ENCODE data around the gene TMEM232.
"Not testable (repeated sequence)": the region's sequence is repeated elsewhere in the genome, so short reads cannot be mapped to it uniquely, and the experiment has no call there.

Gene TMEM232

DNA sequence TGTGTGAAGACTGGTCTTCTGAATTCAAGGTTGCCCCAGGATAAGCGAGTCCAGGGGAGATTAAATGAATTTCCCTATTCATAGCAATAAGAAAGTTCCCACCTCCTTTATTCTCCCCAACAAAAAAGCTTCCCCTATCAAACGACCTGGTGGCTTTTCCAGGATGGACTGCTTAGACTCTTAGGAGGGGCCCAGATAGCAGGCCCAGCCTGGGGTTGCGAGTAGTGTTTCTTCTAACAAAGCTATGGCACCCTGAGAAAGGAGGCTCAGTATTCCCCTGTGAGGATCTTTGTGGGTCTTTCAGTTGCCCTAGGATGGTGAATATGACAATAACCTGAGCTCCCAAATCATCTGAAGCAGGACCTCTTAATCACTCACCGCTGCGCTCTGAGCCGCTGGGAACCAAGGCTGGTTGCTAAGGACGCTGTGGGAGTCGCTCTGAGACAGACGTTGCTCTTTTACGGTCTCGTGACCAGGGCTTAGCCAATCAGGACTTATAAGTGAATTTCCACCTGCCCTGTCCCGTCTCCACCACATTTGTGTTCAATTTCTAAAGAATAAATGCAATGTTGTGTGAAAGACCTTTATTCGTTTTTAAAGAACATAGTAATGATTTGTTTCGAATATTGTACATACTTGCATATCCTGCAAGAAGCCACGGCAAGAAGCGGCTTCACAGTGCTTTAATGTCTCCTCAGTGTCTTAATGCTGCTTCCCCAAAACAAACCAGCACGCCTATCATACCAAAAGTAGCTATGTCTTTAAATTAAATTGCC is at the start of gene TMEM232:
TMEM232 (minus strand) TSS at position 423 of the 776 bp plus-strand sequence. CDS start 59,319 bp downstream, outside the sequence.
- peak; percentile 60 to 62 for DNase-seq (ENCODE audit: low read depth in 2 of 2)

DNA sequence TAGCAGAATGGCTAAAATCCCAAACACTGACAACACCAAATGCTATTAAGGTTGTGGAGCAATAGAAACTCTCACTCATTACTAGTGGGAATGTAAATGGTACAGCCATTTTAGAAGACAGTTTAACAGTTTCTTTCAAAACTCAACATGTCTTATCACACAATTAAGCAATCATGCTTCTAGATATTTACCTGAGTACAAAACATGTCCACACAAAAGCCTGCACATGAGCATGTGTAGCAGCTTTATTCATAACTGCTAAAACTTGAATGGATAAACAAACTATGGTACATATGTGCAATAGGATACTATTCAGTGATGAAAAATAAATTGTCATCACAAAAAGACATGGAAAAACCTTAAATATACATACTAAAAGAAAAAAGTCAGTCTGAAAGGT is 43.8 kb upstream of the TMEM232 start:
- DNase-seq (ENCODE audit: low read depth in 2 of 2) = no peak

DNA sequence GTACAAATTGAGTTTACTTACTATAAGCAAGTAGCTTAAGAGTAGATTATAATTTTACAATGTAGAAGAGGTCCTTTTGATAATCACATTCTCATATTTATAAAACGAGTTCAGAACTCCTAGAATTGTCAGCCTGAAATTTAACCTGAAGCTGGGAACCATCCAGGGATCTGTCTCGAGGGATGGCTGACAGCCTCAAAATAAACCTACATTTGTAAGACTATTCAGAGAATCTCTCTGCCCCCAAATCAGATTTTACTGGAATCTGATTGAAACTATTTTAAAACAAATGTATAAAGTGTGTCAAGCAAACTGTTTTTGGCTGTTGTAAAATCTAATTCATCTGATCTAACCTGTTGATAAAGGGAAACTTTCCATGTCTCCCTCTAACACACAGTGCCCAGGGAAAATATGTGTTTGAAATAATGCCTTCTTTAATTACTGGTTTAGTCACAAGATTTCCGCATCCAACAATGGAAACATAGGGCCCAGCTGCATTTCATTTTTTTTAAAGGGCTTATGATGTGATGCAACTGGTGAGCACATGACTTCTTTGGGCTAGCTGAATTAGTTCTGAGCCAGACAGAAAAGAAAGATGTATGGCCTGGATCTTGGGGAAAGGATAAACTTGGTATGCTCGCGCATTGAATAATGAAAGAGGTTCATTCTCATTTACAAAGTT is 42.7 kb upstream of the TMEM232 start:
- no peak for DNase-seq (ENCODE audit: low read depth in 2 of 2)

DNA sequence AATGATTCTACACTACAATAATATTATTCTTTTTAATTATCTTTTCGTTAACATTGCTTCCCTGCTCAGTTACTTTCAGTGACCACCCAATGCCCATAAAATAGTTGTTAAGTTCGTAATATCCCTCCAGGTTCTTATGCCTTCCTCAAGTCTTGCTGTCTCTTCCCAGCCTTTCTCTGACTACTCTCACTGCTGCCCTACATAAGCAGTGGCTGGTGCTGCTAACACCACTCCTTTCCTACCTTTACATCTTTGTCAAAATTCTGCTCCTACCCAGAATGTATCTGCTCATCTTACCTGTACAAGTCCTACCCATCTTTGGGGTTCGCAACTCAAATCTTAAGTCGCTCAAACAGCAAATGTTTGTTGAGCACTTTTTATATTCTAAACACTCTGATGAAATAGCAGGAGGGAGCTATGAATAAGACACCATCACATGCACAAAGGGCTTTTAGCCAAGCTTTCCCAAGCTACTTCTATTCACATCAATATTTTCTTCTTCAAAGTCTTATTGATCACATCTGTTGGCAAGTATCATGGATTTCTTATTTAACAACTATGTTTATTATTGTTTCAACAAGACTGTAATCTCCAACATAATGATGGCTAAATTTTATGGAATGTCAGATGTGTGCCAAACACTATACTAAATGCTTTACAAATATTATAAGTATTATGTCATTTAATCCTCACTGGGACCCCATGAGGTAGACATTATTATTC is 41.8 kb upstream of the TMEM232 start:
- DNase-seq (ENCODE audit: low read depth in 2 of 2) = no peak

DNA sequence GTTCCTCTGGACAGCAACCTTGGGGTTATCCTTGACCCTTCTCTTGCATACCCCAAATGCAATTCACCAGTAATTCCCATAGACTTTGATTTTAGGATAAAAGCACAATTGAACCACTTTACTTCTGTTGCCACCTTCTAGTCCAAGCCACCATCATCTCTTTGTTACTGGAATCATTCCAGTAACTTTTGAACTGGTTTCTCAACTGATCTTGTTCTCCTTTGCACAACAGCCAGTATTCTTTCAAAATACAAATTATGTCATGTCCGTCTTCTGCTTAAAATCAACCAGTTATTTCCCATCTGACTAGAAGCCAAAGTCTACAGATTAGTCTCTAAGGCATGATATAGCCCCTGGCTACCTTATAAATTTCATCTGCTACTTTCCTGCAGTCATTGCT is 33.7 kb upstream of the TMEM232 start:
- no peak for DNase-seq (ENCODE audit: low read depth in 2 of 2)

DNA sequence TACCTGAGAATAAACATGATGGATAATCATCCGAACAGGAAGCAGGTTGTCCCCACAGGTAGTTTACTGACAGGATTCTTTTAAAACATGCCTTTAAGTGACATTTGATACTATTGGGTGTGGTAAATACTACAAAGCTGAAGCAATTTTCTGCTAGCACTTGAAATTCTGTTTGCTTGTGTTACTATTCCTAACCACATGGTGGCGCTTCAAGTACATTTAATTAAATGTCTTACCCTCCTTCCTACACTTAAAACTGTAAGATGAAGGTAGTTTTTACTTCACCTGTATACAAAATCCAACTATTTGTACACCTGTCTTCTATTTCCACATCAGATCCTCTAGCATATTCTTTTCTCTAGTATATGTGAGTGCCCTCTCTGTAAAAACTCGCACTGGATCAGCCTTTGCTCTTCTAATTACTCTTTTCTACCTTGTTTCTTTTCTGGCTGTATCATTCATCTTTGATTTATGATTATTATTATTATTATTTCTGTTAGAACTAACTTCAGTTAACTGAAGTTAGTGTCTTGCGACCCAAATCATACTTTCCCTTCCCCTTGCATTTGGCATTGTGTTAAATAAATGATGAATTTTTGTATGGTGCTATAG is 30.8 kb upstream of the TMEM232 start:
- DNase-seq (ENCODE audit: low read depth in 2 of 2) = no peak

DNA sequence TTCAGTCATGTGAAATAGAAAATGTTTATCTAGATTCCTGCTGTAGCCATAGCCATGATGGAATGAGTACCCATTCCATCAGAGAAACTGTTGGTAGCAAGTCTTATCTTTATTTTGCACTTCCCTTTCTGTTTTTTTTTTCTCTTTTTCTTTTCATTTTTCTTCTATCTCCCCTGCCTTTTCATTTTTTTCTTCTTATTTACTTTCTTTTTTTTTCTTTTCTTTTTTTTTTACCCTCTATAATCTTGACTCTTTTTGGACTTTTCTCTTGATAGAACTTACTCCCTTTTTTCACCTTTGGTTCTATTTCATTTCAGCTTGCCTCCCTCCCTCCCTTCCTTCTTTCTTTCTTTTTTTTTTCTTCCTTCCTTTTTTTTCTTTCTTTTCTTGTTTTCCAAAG is 27.7 kb upstream of the TMEM232 start:
- no peak for DNase-seq (ENCODE audit: low read depth in 2 of 2)

DNA sequence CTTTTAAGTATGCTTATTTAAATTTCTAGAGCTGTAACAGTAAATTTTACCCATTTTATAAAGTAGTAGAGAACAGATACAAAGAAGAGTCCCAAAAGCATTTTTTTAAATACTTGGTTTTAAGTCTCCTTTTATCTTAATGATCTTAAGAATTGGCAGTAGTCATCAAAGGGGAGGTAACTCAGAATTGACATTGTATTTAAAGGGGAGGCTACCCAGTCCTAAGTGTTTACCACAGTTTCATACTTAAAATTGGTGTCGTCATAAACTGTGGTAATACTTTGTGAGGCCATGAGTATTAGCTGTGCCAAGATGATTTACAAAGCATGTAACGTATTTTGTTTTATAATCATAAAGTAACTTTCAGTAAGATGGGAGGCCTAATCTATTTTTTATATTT is 27.1 kb upstream of the TMEM232 start:
- DNase-seq (ENCODE audit: low read depth in 2 of 2) = no peak

DNA sequence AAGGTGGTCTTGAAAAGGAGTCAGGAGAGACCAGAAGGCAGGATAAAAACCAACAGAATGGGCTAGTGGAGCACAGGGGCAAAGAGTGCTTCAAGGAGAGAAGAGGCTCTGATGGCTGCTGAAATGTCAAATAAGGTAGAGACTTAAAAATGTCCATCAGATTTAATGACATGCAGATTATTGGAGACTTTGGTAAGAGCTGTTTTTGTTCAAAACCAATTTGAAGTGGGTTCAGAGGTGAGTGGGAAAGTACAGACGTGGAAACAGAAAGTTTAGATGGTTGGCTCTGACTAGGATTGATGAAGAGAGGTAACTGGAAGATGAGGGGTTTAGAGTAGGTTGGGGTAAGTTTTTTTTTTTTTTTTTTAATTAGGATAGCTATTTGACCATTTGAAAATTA is 26.5 kb upstream of the TMEM232 start:
- no peak for DNase-seq (ENCODE audit: low read depth in 2 of 2)

DNA sequence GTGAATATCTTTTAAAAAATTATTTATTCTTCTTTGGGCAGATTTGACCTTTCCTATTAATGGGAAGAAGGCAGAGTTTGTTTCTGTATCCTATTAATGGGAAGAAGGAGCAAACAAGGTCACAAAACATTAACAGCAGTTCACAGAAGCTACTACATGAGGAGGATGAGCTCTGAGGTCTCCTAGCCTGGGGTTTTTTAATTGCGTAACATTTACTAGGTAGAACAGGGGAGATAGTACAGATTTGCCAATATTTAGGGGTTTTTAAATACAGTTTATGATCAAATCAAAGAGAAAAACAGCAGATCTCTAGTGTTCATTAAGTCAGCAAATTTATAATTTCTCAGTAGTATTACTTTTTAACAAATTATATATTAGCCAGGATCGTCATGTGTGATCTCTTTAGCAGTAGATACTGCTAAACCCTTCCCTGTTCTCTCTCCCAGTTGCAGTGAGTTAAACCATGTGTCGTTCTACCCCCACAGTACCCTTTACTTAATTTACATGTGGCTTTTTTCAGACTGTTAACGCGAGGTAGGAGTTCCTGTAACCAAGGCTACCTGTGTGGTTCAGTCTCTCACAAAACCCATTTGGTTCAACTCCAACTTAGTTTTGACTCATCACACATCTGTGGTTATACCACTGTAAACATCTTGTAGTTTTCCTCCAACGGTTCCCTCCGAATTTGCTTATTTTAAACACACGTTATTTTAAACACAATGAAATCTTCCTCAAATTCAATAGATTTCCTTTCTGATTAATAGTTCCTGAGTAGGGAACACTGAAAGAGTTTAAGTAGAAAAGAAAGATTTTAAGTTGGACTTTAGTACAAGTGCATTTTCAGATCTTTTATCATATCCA is 25.7 kb upstream of the TMEM232 start:
- DNase-seq (ENCODE audit: low read depth in 2 of 2) = no peak

DNA sequence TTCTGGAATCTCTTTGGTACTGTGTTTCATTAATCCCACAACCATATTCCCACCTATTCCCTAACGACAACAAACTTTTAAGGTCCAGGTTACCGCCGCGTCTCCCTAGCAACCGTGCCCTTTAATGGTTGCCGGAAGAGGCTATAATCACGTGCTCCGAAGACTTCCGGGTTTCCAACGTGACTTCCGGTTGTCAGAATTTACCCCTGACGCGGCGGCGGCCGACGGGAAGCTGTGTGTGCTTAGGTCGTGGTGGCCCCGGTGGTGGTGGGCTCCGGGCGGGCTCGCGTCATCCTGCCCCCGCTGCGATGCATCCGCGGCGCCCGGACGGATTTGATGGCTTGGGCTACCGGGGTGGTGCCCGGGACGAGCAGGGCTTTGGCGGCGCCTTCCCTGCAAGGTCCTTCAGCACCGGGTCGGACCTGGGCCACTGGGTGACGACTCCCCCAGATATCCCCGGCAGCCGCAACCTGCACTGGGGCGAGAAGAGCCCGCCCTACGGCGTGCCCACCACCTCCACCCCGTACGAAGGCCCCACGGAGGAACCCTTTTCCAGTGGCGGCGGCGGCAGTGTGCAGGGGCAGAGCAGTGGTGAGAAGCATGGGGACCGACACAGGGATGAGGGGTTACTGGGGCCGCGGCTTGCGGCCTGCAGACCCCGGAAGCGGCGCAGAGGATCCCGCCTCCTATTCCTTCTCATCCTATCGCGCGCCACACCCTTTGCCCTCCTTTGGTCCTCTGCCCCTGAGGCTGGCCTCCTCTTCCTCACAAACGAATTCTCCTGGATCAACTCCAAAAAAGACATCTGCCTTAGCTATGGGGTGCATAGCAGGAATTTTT is 12.6 kb upstream of the TMEM232 start, which contains the start of gene SLC25A46:
SLC25A46 (plus strand) TSS at position 196 of the 840 bp plus-strand sequence; CDS start at position 309, 113 bp downstream.
- DNase-seq (ENCODE audit: low read depth in 2 of 2) = peak; percentile 78 to 82

DNA sequence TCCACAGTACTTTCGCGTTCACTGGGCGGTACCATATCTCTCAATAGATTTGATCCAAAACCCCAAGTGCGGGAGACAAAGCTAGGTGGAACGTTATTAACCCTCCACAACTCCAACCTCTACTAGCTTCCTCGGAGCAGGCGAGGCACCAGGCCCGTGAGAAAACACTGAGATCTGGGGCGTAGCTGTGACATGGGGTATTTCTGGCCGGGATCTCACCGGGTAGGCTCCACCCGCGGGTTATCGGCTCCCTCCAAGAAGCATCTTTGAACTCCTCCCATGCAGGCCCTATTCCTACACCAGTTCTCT is 12.0 kb upstream of the TMEM232 start:
- DNase-seq (ENCODE audit: low read depth in 2 of 2) = no peak

DNA sequence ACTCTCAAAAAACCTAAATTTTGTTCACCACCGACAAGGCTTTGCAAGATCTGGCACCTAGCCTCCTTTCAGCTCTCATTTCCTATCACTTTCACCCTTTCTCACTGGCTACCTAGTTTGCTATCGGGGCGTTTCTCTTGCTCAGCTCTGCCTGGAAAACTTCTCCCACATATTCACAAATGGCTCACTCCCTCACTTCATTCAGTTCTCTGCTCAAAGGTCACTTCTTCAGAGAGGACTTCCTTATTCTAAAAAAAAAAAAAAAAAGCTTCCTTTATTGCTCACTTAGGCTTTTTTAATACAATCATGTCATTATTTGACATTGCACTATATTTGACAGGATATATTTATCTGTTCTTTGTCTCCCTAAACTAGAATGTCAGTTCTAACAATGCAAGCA is 10.3 kb upstream of the TMEM232 start:
- no peak for DNase-seq (ENCODE audit: low read depth in 2 of 2)

DNA sequence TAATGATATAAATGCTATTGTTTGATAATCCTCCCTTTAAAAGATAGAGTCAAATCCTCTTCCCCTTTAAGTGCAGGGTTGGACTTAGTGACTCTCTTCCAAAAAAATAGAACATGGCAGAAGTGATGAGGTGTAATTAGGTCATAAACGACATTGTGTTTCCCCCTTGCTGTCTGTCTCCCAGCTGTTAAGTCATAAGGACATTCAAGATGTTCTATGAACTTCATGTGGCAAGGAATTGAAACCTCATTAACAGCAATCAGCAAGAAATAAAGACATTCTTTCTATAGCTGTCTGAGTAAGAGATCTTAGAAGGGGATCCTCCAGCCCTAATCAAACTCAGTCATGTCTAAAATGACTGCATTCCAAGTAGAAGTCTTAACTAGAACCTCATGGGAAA is 9.1 kb upstream of the TMEM232 start:
- no peak for DNase-seq (ENCODE audit: low read depth in 2 of 2)

DNA sequence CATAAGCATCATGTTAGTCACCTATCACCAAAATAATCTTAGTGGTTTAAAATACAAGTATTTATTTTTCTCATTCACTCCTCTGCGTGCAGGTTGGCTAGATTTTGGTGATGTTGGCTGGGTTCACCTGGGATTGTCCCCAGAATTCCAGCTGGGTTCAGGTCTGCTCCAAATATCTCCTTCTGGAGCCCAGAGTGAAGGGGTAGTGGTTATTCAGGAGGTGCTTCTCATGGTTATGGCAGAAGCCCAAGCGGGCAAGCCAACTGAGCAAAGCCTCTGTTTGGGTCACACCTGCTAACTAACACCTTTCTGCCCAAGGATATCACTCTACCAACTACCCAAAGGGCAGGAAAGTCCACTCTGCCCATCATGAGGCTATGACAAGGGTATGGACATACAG is 7.6 kb upstream of the TMEM232 start:
- no peak for DNase-seq (ENCODE audit: low read depth in 2 of 2)

DNA sequence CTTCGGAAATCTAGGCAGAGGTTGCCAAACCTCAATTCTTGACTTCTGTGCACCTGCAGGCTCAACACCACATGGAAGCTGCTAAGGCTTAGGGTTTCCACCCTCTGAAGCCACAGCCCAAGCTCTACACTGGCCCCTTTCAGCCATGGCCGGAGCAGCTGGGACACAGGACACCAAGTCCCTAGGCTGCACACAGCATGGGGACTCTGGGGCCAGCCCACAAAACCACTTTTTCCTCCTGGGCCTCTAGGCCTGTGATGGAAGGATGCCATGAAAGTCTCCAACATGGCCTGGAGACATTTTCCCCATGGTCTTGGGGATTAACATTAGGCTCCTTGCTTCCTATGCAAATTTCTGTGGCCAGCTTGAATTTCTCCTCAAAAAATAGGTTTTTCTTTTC is 5.0 kb upstream of the TMEM232 start:
- not testable (repeated sequence) for DNase-seq (ENCODE audit: low read depth in 2 of 2)

DNA sequence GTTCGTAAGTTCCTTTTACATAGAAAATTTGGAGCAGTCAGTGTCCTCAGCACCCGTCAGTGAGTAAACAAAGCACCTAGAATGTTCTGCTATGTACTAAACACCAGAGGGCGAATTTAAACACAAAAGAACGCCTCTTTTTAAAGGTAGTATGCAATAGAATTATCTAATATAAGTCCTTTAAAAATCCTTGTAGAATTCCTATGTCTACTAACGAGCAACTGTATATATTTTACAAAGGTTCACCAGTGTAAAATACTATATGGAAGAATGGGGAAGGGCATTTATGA is 499 bp upstream of the TMEM232 start:
- DNase-seq (ENCODE audit: low read depth in 2 of 2) = no peak

DNA sequence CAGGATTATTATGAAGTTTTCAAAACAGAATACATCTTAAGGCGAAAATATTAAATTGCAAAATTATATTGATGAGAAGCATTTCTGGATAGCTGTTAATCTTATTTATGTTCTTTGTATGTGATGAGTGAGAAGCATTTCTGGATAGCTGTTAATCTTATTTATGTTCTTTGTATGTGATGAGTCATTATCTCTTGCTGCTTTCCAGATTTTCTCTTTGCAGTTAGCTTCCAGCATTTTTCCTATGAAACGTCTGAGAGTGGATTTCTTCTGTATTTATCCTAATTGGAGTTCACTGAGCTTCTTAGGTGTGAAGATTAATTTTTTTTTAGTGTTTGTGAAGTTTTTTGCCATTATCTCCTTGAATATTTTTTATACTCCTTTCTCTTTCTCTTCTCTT is 8.2 kb downstream of the TMEM232 start:
- no peak for DNase-seq (ENCODE audit: low read depth in 2 of 2)

DNA sequence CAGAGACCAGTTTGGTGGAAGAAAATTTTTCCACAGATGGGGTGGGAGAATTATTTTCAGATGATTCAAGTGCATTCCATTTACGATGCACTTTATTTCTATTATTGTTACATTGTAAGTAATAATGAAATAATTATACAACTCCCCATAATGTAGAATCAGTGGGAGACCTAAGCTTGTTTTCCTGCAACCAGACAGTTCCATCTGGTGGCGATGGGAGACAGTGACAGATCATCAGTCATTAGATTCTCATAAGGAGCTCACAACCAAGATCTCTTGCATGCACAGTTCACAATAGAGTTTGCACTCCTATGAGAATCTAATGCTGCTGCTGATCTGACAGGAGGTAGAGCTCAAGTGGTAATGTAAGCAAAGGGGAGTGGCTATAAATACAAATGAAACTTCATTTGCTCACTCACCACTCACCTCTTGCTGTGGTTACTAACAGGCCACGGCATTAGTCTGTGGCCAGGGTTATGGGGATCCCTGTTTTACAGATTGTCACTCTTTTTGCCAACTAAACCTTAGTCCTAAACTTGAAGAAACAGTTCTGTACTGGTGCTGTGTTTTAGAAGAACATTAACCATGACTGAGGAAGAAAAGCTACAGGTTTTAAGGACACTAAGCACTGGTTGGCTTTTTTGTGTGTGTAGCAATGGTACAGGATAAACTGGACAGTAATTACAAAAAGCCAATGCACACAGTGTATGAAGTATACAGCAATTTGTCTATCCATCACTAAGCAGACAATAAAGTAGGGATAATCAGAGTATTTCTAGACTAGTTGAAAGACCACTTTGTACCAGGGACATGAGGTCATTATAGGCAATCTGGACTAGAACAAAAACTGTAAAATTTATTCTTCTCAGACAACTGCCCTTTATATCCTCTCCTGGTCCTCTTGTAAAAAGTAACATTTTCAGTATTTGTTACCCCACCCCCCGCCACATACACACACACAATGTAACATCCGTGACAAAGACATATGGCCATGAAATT is 9.9 kb downstream of the TMEM232 start:
- DNase-seq (ENCODE audit: low read depth in 2 of 2) = no peak

All from stimulated activated CD8-positive, alpha-beta memory T cell treated with anti-CD3 and anti-CD28 coated beads, Interleukin-7, amount 100 ng/mL, for 4 hours (primary cell).